Measurements from ENCODE around the gene TUSC2.

TUSC2 gene

DNA sequence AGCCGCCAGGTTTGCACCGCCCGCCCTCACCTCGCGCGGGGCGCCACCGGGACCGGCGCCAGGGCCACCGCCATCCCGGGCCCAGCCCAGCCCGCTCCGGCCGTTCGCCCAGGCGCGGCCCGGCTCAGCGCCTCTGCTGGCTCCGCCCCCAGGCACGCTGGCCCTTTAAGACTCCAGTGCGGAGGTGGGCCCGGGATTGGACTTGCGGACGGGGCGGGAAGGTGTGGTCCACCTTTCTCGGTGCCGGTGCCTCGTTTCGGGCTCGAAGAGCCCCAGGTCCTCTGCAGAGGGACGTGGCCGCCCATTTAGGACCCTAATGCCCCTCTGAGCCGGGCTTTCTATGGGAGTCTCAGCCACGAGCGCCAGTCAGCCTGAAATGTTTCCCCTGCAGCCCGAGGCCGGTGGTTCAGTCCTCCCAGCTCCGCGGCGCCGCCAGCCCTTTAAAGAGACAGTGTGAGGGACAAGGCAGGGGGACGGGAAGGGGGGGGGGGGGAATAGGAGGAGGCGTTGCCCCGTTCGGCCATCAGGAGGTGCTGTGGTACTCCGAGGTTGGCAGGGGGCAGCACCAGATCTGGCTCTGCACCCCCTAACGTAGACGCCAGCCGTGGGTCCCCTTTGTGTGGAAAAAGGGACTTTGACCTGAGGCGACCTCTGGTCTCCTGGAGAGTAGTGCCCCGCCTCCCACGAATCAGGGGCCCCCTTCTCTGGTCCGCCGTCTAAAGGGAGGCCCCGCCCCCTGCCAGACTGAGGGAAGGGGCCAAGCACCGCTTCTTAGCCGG, 6.5 kb downstream of the TUSC2 start (continued):
- TF ChIP-seq, protein P1, sequence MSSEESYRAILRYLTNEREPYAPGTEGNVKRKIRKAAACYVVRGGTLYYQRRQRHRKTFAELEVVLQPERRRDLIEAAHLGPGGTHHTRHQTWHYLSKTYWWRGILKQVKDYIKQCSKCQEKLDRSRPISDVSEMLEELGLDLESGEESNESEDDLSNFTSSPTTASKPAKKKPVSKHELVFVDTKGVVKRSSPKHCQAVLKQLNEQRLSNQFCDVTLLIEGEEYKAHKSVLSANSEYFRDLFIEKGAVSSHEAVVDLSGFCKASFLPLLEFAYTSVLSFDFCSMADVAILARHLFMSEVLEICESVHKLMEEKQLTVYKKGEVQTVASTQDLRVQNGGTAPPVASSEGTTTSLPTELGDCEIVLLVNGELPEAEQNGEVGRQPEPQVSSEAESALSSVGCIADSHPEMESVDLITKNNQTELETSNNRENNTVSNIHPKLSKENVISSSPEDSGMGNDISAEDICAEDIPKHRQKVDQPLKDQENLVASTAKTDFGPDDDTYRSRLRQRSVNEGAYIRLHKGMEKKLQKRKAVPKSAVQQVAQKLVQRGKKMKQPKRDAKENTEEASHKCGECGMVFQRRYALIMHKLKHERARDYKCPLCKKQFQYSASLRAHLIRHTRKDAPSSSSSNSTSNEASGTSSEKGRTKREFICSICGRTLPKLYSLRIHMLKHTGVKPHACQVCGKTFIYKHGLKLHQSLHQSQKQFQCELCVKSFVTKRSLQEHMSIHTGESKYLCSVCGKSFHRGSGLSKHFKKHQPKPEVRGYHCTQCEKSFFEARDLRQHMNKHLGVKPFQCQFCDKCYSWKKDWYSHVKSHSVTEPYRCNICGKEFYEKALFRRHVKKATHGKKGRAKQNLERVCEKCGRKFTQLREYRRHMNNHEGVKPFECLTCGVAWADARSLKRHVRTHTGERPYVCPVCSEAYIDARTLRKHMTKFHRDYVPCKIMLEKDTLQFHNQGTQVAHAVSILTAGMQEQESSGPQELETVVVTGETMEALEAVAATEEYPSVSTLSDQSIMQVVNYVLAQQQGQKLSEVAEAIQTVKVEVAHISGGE (tag by site-specific recombination; conservative IDR thresholded peaks at IDR 0.05; ENCODE audit: low read depth) = no peak
- TF ChIP-seq ZBTB48 (tag by site-specific recombination; IDR thresholded peaks at IDR 0.05) = no peak
- TF ChIP-seq, protein P2, sequence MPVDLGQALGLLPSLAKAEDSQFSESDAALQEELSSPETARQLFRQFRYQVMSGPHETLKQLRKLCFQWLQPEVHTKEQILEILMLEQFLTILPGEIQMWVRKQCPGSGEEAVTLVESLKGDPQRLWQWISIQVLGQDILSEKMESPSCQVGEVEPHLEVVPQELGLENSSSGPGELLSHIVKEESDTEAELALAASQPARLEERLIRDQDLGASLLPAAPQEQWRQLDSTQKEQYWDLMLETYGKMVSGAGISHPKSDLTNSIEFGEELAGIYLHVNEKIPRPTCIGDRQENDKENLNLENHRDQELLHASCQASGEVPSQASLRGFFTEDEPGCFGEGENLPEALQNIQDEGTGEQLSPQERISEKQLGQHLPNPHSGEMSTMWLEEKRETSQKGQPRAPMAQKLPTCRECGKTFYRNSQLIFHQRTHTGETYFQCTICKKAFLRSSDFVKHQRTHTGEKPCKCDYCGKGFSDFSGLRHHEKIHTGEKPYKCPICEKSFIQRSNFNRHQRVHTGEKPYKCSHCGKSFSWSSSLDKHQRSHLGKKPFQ (tag by site-specific recombination; IDR thresholded peaks at IDR 0.05) = no peak

DNA sequence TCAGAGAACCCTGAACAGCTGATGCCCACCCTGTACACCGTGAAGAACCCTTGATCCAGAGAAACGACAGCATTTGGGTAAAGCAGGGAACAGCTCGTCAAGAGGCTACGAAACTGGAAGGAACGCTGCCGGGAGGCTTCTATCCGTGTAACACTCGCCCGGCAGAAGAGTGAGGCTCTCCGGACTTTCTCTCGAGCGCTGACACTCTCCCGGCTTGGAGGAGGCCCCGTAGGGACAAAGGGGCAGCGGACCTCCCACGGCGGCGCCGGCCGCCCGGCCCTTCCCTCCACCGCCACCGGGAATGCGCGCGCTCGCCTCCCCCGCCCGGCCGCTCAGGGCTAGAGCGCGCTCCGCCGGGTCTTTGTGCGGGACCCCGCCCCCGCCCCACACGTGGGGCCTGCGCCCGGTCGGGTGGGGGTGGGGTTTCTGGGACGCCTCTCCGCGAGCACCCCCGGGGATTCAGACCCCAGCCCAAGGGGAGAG, 7.1 kb downstream of the TUSC2 start:
- H3K4me3 ChIP-seq (ENCODE audit: low read depth, low read length) = peak overlapping the region; percentile 62
- POLR2A ChIA-PET = interaction anchor here (0.6 to 3.2 kb wide), 9 partner anchors 10 to 370 kb away, joined by 3 to 17 read pairs (median 5); partner anchors contain the start of genes CYB561D2, HYAL3, NAA80 and NPRL2
- CTCF ChIA-PET = interaction anchor here (0.5 to 1.3 kb wide), 8 partner anchors 15 to 1493 kb away, joined by 3 to 7 read pairs (median 3); no protein-coding TSS in a partner anchor
- peaks cover 0 to 61% of the 10 kb centered on the region in 2 experiments; a peak in 1 of 3 replicates for H3K36me3 ChIP-seq (ENCODE audit: control insufficient read depth in 2 of 2, insufficient read depth in 1 of 2, low read length in 2 of 2)
- peak overlapping the region; percentile 95; the same call in 1 of the 2 replicates for H3K27ac ChIP-seq (ENCODE audit: extremely low read depth, low read depth, low read length)
- peaks cover 7% of the 10 kb centered on the region; the same call in 1 of the 2 replicates for H3K4me1 ChIP-seq (ENCODE audit: control insufficient read depth, insufficient read depth, low read length)
- H3K9me3 ChIP-seq (ENCODE audit: control insufficient read depth, insufficient read depth, low read depth, low read length) = no peaks in the 10 kb centered on the region
- no peak for TF ChIP-seq ZSCAN23 (tag by site-specific recombination; IDR thresholded peaks at IDR 0.05)
- no peak for TF ChIP-seq ZNF202 (tag by site-specific recombination; IDR thresholded peaks at IDR 0.05; ENCODE audit: borderline replicate concordance)
- TF ChIP-seq, protein P3, sequence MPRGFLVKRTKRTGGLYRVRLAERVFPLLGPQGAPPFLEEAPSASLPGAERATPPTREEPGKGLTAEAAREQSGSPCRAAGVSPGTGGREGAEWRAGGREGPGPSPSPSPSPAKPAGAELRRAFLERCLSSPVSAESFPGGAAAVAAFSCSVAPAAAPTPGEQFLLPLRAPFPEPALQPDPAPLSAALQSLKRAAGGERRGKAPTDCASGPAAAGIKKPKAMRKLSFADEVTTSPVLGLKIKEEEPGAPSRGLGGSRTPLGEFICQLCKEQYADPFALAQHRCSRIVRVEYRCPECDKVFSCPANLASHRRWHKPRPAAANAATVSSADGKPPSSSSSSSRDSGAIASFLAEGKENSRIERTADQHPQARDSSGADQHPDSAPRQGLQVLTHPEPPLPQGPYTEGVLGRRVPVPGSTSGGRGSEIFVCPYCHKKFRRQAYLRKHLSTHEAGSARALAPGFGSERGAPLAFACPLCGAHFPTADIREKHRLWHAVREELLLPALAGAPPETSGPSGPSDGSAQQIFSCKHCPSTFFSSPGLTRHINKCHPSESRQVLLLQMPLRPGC (tag by site-specific recombination; IDR thresholded peaks at IDR 0.05) = no peak
- no peak for TF ChIP-seq ZNF248 (tag by site-specific recombination; IDR thresholded peaks at IDR 0.05)
- TF ChIP-seq EGR2 (tag by site-specific recombination; IDR thresholded peaks at IDR 0.05; ENCODE audit: low read depth) = no peak; the same call in 1 of the 2 replicates
- peak; percentile 8; the same call in 1 of the 2 replicates for TF ChIP-seq ZXDB (tag by site-specific recombination; IDR thresholded peaks at IDR 0.05)
- no peak for TF ChIP-seq KLF1 (tag by site-specific recombination; IDR thresholded peaks at IDR 0.05)
- TF ChIP-seq KLF9 (tag by site-specific recombination; IDR thresholded peaks at IDR 0.05; ENCODE audit: low read depth) = peak; percentile 74
- no peak for TF ChIP-seq ZNF626 (tag by site-specific recombination; IDR thresholded peaks at IDR 0.05)
- TF ChIP-seq, protein P4, sequence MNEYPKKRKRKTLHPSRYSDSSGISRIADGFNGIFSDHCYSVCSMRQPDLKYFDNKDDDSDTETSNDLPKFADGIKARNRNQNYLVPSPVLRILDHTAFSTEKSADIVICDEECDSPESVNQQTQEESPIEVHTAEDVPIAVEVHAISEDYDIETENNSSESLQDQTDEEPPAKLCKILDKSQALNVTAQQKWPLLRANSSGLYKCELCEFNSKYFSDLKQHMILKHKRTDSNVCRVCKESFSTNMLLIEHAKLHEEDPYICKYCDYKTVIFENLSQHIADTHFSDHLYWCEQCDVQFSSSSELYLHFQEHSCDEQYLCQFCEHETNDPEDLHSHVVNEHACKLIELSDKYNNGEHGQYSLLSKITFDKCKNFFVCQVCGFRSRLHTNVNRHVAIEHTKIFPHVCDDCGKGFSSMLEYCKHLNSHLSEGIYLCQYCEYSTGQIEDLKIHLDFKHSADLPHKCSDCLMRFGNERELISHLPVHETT (tag by site-specific recombination; IDR thresholded peaks at IDR 0.05) = no peak
- no peak for TF ChIP-seq MYNN (tag by site-specific recombination; IDR thresholded peaks at IDR 0.05; ENCODE audit: borderline replicate concordance)
- peak; percentile 75; the same call in 1 of the 2 replicates for TF ChIP-seq KLF8 (tag by site-specific recombination; IDR thresholded peaks at IDR 0.05)
- peak; percentile 88 for TF ChIP-seq GLIS1 (tag by site-specific recombination; IDR thresholded peaks at IDR 0.05)
- TF ChIP-seq, protein P5, sequence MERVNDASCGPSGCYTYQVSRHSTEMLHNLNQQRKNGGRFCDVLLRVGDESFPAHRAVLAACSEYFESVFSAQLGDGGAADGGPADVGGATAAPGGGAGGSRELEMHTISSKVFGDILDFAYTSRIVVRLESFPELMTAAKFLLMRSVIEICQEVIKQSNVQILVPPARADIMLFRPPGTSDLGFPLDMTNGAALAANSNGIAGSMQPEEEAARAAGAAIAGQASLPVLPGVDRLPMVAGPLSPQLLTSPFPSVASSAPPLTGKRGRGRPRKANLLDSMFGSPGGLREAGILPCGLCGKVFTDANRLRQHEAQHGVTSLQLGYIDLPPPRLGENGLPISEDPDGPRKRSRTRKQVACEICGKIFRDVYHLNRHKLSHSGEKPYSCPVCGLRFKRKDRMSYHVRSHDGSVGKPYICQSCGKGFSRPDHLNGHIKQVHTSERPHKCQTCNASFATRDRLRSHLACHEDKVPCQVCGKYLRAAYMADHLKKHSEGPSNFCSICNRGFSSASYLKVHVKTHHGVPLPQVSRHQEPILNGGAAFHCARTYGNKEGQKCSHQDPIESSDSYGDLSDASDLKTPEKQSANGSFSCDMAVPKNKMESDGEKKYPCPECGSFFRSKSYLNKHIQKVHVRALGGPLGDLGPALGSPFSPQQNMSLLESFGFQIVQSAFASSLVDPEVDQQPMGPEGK (tag by site-specific recombination; IDR thresholded peaks at IDR 0.05) = peak; percentile 46
- peak; percentile 82; the same call in 1 of the 2 replicates for TF ChIP-seq ZNF560 (tag by site-specific recombination; IDR thresholded peaks at IDR 0.05; ENCODE audit: borderline replicate concordance)
- no peak for TF ChIP-seq ZNF529 (tag by site-specific recombination; IDR thresholded peaks at IDR 0.05; ENCODE audit: insufficient replicate concordance)
- no peak for TF ChIP-seq FEZF1 (tag by site-specific recombination; IDR thresholded peaks at IDR 0.05)
- TF ChIP-seq ZFHX2 (tag by site-specific recombination; conservative IDR thresholded peaks at IDR 0.05) = no peak
